Neural cell (in vitro differentiated cells): ENCODE measurements around the gene ZNF362. TPM values are rescaled to one million over a fixed set of nuclear protein-coding genes. Genes with fewer than 3 reads are reported as not detected.

Source experiments
- H2AFZ ChIP-seq: fragments of 200-600, 300-800 bp; sonication (generic), shearing (Covaris generic); 2 replicates; pipeline ENCODE4 v1.6.0; 2014; ENCODE audit warnings: low read depth, mild to moderate bottlenecking, antibody characterized with exemption, low read length, moderate library complexity
- H3F3A ChIP-seq: fragments of 200-600 bp; shearing (Covaris generic); 2 replicates; pipeline ENCODE4 v1.6.1; 2016; ENCODE audit warnings: mild to moderate bottlenecking, moderate library complexity, mixed read lengths, antibody characterized with exemption, low read length; ENCODE audit not compliant: insufficient read depth, poor library complexity, severe bottlenecking
- H3K27ac ChIP-seq: fragments of 200-600, 300-800 bp; sonication (generic), shearing (Covaris generic); 2 replicates; pipeline ENCODE4 v1.5.1; 2014; ENCODE audit warnings: mild to moderate bottlenecking, low read length, moderate library complexity
- H3K27me3 ChIP-seq: fragments of 300-800, 200-600 bp; sonication (generic), shearing (Covaris generic); 2 replicates; pipeline ENCODE4 v1.6.0; 2014; ENCODE audit warnings: mild to moderate bottlenecking, low read depth, low read length, moderate library complexity; ENCODE audit not compliant: insufficient read depth
- H3K36me3 ChIP-seq: fragments of 300-800, 200-600 bp; sonication (generic), shearing (Covaris generic); 2 replicates; pipeline ENCODE4 v1.5.1; 2014; ENCODE audit warnings: mild to moderate bottlenecking, antibody characterized with exemption, low read length, moderate library complexity; ENCODE audit not compliant: insufficient read depth
- H3K4me2 ChIP-seq: fragments of 300-800, 200-600 bp; sonication (generic), shearing (Covaris generic); 2 replicates; pipeline ENCODE4 v1.6.0; 2014; ENCODE audit warnings: mild to moderate bottlenecking, low read length
- H3K4me3 ChIP-seq: fragments of 300-800, 200-600 bp; sonication (generic), shearing (Covaris generic); 2 replicates; pipeline ENCODE4 v1.5.1; 2014; ENCODE audit warnings: mild to moderate bottlenecking, low read length, moderate library complexity
- H3K79me2 ChIP-seq: fragments of 200-600 bp; shearing (Covaris generic); replicated peaks from 2 replicates; pipeline ENCODE4 v1.6.0; 2014; ENCODE audit warnings: mild to moderate bottlenecking, low read length, moderate library complexity; ENCODE audit not compliant: insufficient read depth
- H3K9ac ChIP-seq: fragments of 300-800, 200-600 bp; sonication (generic), shearing (Covaris generic); 2 replicates; pipeline ENCODE4 v1.6.1; 2016; ENCODE audit warnings: mild to moderate bottlenecking, low read length, mixed read lengths
- H3K9me2 ChIP-seq: fragments of 200-600 bp; shearing (Covaris generic); 2 replicates; pipeline ENCODE4 v1.6.1; 2016; ENCODE audit warnings: mild to moderate bottlenecking, low read length, mixed read lengths; ENCODE audit not compliant: insufficient read depth
- H3K9me3 ChIP-seq: fragments of 200-600, 300-800 bp; sonication (generic), shearing (Covaris generic); 2 replicates; pipeline ENCODE4 v1.6.1; 2016; ENCODE audit warnings: mild to moderate bottlenecking, mixed run types, low read length, moderate library complexity, mixed read lengths
- H4K20me1 ChIP-seq: fragments of 200-600 bp; shearing (Covaris generic); 2 replicates; pipeline ENCODE4 v1.6.1; 2016; ENCODE audit warnings: mild to moderate bottlenecking, mixed run types; ENCODE audit not compliant: insufficient read depth
- EP300 ChIP-seq: fragments of 450-650 bp; conservative IDR thresholded peaks from 2 replicates; pipeline ENCODE4 v1.6.1; 2014; ENCODE audit warnings: antibody characterized with exemption, mild to moderate bottlenecking, moderate library complexity; ENCODE audit not compliant: poor library complexity, severe bottlenecking
- EZH2 ChIP-seq: fragments of 200-600, 300-800 bp; shearing (Covaris generic), sonication (generic); IDR thresholded peaks from 2 replicates; pipeline ENCODE4 v1.6.1; 2014; ENCODE audit warnings: antibody characterized with exemption, low read length, borderline replicate concordance, mild to moderate bottlenecking; ENCODE audit not compliant: insufficient read depth, poor library complexity, severe bottlenecking
- MXI1 ChIP-seq: fragments of 450-650 bp; conservative IDR thresholded peaks from 2 replicates; pipeline ENCODE4 v1.6.1; 2014; ENCODE audit warnings: antibody characterized with exemption, mild to moderate bottlenecking; ENCODE audit not compliant: poor library complexity, severe bottlenecking
- POLR2AphosphoS5 ChIP-seq: IDR thresholded peaks from 2 replicates; pipeline ENCODE4 v1.6.1; 2012
- RAD21 ChIP-seq: fragments of 450-650 bp; conservative IDR thresholded peaks from 2 replicates; pipeline ENCODE4 v1.6.1; 2014; ENCODE audit warnings: antibody characterized with exemption, mild to moderate bottlenecking, moderate library complexity
- SMC3 ChIP-seq: fragments of 450-650 bp; conservative IDR thresholded peaks from 2 replicates; pipeline ENCODE4 v1.6.1; 2014; ENCODE audit warnings: antibody characterized with exemption, mild to moderate bottlenecking, moderate library complexity; ENCODE audit not compliant: poor library complexity
- TAF1 ChIP-seq: IDR thresholded peaks from 2 replicates; pipeline ENCODE4 v1.6.1; 2012; ENCODE audit warnings: low read depth
- polyA plus RNA-seq: library from polyadenylated mRNA; depleted of rRNA; stranded (reverse); fragments of >200 nt; gene quantifications from 2 replicates; pipeline ENCODE4 v1.2.3, GENCODE V29; 2014
- TF ChIP-seq, protein P1 (sequence below): fragments of 450-650 bp; IDR thresholded peaks from 2 replicates; pipeline ENCODE4 v1.5.1; 2014; ENCODE audit warnings: antibody characterized with exemption, mild to moderate bottlenecking, moderate library complexity; ENCODE audit not compliant: poor library complexity, severe bottlenecking
- TF ChIP-seq, protein P2 (sequence below): IDR thresholded peaks from 2 replicates; pipeline ENCODE4 v1.6.1; 2012; ENCODE audit warnings: borderline replicate concordance

ZNF362 gene
- polyA plus RNA-seq, 1 donor from 2014 or later: 17.6 TPM

DNA sequence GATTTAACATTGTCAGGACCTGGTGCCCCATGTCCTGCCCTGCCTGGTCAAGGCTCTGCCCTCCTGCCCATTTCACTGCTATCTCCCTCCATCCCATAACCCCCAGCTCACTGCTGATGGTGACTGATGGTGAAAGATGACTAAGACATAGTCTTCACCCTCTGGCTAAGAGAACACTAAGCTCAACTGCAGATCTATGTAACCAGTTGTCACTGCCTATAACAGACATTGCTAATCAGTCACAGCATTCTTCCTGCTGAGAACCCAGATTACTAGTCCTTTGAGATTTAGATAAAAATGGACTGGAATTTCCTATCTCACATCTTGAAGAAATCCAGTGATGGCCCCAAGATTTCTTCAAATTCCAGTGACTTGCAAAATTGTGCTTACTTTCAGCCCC is 8.0 kb upstream of the ZNF362 start:
- Histone ChIP-seq H3F3A (no peaks in the 10 kb centered on the region), H3K9me2 (no peaks in the 10 kb centered on the region), H3K9ac (no peak overlapping the region), H3K9me3 (no peaks in the 10 kb centered on the region), H3K4me3 (no peak overlapping the region), H3K4me2 (no peak overlapping the region), H4K20me1 (no peaks in the 10 kb centered on the region), H2AFZ (no peak overlapping the region), H3K79me2 (no peaks in the 10 kb centered on the region), H3K36me3 (no peaks in the 10 kb centered on the region), H3K27ac (no peak overlapping the region), H3K27me3 (no peaks in the 10 kb centered on the region)
- no peak for TF ChIP-seq SMC3
- TF ChIP-seq POLR2AphosphoS5: no peak
- TF ChIP-seq TAF1: no peak
- TF ChIP-seq, protein P1, sequence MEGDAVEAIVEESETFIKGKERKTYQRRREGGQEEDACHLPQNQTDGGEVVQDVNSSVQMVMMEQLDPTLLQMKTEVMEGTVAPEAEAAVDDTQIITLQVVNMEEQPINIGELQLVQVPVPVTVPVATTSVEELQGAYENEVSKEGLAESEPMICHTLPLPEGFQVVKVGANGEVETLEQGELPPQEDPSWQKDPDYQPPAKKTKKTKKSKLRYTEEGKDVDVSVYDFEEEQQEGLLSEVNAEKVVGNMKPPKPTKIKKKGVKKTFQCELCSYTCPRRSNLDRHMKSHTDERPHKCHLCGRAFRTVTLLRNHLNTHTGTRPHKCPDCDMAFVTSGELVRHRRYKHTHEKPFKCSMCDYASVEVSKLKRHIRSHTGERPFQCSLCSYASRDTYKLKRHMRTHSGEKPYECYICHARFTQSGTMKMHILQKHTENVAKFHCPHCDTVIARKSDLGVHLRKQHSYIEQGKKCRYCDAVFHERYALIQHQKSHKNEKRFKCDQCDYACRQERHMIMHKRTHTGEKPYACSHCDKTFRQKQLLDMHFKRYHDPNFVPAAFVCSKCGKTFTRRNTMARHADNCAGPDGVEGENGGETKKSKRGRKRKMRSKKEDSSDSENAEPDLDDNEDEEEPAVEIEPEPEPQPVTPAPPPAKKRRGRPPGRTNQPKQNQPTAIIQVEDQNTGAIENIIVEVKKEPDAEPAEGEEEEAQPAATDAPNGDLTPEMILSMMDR: no peak
- TF ChIP-seq, protein P2, sequence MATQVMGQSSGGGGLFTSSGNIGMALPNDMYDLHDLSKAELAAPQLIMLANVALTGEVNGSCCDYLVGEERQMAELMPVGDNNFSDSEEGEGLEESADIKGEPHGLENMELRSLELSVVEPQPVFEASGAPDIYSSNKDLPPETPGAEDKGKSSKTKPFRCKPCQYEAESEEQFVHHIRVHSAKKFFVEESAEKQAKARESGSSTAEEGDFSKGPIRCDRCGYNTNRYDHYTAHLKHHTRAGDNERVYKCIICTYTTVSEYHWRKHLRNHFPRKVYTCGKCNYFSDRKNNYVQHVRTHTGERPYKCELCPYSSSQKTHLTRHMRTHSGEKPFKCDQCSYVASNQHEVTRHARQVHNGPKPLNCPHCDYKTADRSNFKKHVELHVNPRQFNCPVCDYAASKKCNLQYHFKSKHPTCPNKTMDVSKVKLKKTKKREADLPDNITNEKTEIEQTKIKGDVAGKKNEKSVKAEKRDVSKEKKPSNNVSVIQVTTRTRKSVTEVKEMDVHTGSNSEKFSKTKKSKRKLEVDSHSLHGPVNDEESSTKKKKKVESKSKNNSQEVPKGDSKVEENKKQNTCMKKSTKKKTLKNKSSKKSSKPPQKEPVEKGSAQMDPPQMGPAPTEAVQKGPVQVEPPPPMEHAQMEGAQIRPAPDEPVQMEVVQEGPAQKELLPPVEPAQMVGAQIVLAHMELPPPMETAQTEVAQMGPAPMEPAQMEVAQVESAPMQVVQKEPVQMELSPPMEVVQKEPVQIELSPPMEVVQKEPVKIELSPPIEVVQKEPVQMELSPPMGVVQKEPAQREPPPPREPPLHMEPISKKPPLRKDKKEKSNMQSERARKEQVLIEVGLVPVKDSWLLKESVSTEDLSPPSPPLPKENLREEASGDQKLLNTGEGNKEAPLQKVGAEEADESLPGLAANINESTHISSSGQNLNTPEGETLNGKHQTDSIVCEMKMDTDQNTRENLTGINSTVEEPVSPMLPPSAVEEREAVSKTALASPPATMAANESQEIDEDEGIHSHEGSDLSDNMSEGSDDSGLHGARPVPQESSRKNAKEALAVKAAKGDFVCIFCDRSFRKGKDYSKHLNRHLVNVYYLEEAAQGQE: no peak
- no peak for TF ChIP-seq RAD21
- no peak for TF ChIP-seq EZH2
- no peak for TF ChIP-seq MXI1
- TF ChIP-seq EP300: no peak

DNA sequence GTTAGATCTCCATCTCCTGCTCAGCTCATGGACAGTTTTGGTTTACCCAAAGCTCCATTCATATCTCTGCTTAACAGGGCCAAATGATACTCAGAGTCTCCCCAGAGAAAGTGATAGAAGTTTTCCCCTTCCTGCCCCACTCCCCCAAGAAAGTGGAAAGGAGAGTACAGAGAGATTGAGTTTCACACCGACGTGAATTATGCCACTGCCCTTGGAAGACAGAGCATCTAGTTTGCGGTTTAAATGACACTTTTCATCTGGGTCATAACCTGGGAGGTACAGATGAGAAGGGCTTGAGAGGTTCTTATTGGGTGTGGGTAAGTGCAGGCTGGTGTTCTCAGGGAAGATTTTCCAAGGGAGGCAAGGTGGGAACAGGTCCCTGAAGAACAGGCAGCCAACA is 6.9 kb upstream of the ZNF362 start:
- Histone ChIP-seq H3K27me3 (no peaks in the 10 kb centered on the region), H3K4me2 (no peak overlapping the region), H3K79me2 (no peaks in the 10 kb centered on the region), H3K9me3 (no peaks in the 10 kb centered on the region), H3F3A (no peaks in the 10 kb centered on the region), H3K9me2 (no peaks in the 10 kb centered on the region), H3K36me3 (no peaks in the 10 kb centered on the region), H2AFZ (no peak overlapping the region), H4K20me1 (no peaks in the 10 kb centered on the region), H3K9ac (no peak overlapping the region), H3K4me3 (no peak overlapping the region), H3K27ac (no peak overlapping the region)
- TF ChIP-seq POLR2AphosphoS5 (no peak), SMC3 (no peak), EP300 (no peak), RAD21 (no peak), MXI1 (no peak), EZH2 (no peak), TAF1 (no peak)
- TF ChIP-seq, protein P1: no peak
- TF ChIP-seq, protein P2: no peak
